B cell (primary cell): ENCODE measurements around the gene DNAH6. TPM values are rescaled to one million over a fixed set of nuclear protein-coding genes. Genes with fewer than 3 reads are reported as not detected.

ENCODE experiments used
- ATAC-seq: fragments of 200-7000 bp; cut with Tn5 transposase; one replicate; pipeline ENCODE4 v1.10.0; 2021; ENCODE audit warnings: low read depth, mild to moderate bottlenecking, moderate number of reproducible peaks, moderate library complexity
- CTCF ChIA-PET: fragments of 350-600 bp; sonication (Branson Sonifier 250); formaldehyde crosslinking; loops from one replicate; lab custom pipeline; 2021; ENCODE audit warnings: antibody characterized with exemption, inconsistent platforms; lab: Charles Lee
- POLR2A ChIA-PET: fragments of 350-600 bp; sonication (Branson Sonifier 250); formaldehyde crosslinking; loops from one replicate; lab custom pipeline; 2021; ENCODE audit warnings: antibody characterized with exemption; lab: Charles Lee
- DNase-seq: peaks from one replicate; pipeline ENCODE4 v3.0.0; 2013
- H2AFZ ChIP-seq: 2 replicates; pipeline ENCODE4 v1.6.1; 2012; ENCODE audit warnings: mild to moderate bottlenecking, low read depth, low read length; ENCODE audit not compliant: insufficient read depth, poor library complexity, severe bottlenecking
- H3K27ac ChIP-seq, 2 donors: 1 replicate in 1 of 2; 2 replicates in 1 of 2; pipeline ENCODE4 v1.5.1; 2012 to 2013; ENCODE audit warnings: low read length in 2 of 2, mild to moderate bottlenecking in 2 of 2, moderate library complexity in 1 of 2
- H3K27me3 ChIP-seq, 4 experiments: fragments of 200-600 bp in 1 of 4; sonication (generic) in 1 of 4; replicated peaks in 1 of 4; 1 replicate in 2 of 4; 2 replicates in 2 of 4; pipeline versions ENCODE4 v1.6.1 to v1.7.0; 2013 to 2016; ENCODE audit warnings: low read length in 3 of 4, mild to moderate bottlenecking in 2 of 4, mixed read lengths in 1 of 4, moderate library complexity in 1 of 4; ENCODE audit not compliant: insufficient read depth in 4 of 4, control insufficient read depth in 3 of 4; ENCODE audit errors: control extremely low read depth in 1 of 4
- H3K36me3 ChIP-seq, 2 experiments: replicated peaks in 1 of 2; 1 replicate in 1 of 2; 2 replicates in 1 of 2; pipeline versions ENCODE4 v1.6.1 to v1.7.1; 2013; ENCODE audit warnings: low read length in 1 of 2; ENCODE audit not compliant: insufficient read depth in 2 of 2, control insufficient read depth in 1 of 2; ENCODE audit errors: control extremely low read depth in 1 of 2, extremely low read depth in 1 of 2
- H3K4me1 ChIP-seq, 2 donors: fragments of 200-600 bp in 1 of 2; sonication (generic) in 1 of 2; 1 replicate in 1 of 2; 2 replicates in 1 of 2; pipeline versions ENCODE4 v1.5.1 to v1.6.1; 2013 to 2017; ENCODE audit warnings: low read length in 2 of 2; ENCODE audit not compliant: control insufficient read depth in 2 of 2, insufficient read depth in 2 of 2
- H3K4me2 ChIP-seq: replicated peaks from 2 replicates; pipeline ENCODE3; 2012; ENCODE audit warnings: mild to moderate bottlenecking, low read depth, low read length; ENCODE audit not compliant: poor library complexity, severe bottlenecking
- H3K4me3 ChIP-seq, 5 experiments: fragments of 200-600 bp in 1 of 5; sonication (generic) in 1 of 5; 1 replicate in 3 of 5; 2 replicates in 2 of 5; pipeline versions ENCODE4 v1.5.1 to v1.7.0; 2011 to 2016; ENCODE audit warnings: low read length in 4 of 5, mild to moderate bottlenecking in 4 of 5, low read depth in 2 of 5, control low read depth in 1 of 5, moderate library complexity in 1 of 5; ENCODE audit not compliant: insufficient read depth in 1 of 5; ENCODE audit errors: control extremely low read depth in 1 of 5, extremely low read depth in 1 of 5
- H3K79me2 ChIP-seq: fragments of 200-600 bp; sonication (generic); one replicate; pipeline ENCODE4 v1.6.0; 2016; ENCODE audit warnings: low read length; ENCODE audit not compliant: control insufficient read depth, insufficient read depth
- H3K9ac ChIP-seq: fragments of 200-600 bp; sonication (generic); 2 replicates; pipeline ENCODE4 v1.6.1; 2017; ENCODE audit warnings: mild to moderate bottlenecking, low read length, moderate library complexity
- H3K9me3 ChIP-seq, 3 donors: one replicate each; pipeline versions ENCODE4 v1.6.1 to v1.7.1; 2013; ENCODE audit warnings: low read length in 2 of 3; ENCODE audit not compliant: control insufficient read depth in 2 of 3, insufficient read depth in 1 of 3; ENCODE audit errors: control extremely low read depth in 1 of 3
- H4K20me1 ChIP-seq: 2 replicates; pipeline ENCODE4 v1.6.0; 2012; ENCODE audit warnings: mild to moderate bottlenecking, low read length; ENCODE audit not compliant: insufficient read depth, control insufficient read depth, poor library complexity, severe bottlenecking
- H3K27ac Mint-ChIP-seq: one replicate; pipeline ENCODE4 v1.8.0; 2021; ENCODE audit warnings: mixed read lengths
- H3K27me3 Mint-ChIP-seq: one replicate; pipeline ENCODE4 v1.8.0; 2021; ENCODE audit warnings: mixed read lengths
- H3K4me1 Mint-ChIP-seq: one replicate; pipeline ENCODE4 v1.8.0; 2021; ENCODE audit warnings: mixed read lengths
- H3K4me3 Mint-ChIP-seq: one replicate; pipeline ENCODE4 v1.8.0; 2021; ENCODE audit warnings: mixed read lengths
- H3K9me3 Mint-ChIP-seq: one replicate; pipeline ENCODE4 v1.8.0; 2022; ENCODE audit warnings: mixed read lengths; ENCODE audit not compliant: insufficient read depth
- CTCF ChIP-seq: fragments of 200-600 bp; IDR thresholded peaks from one replicate; pipeline ENCODE4 v1.8.0; 2022; ENCODE audit warnings: antibody characterized with exemption, mild to moderate bottlenecking
- EZH2 ChIP-seq: IDR thresholded peaks from 2 replicates; pipeline ENCODE4 v1.6.1; 2012; ENCODE audit warnings: borderline replicate concordance, low read depth, mild to moderate bottlenecking, moderate library complexity, low read length; ENCODE audit not compliant: insufficient read depth, poor library complexity, severe bottlenecking
- WGBS: methylation state at CpG from one replicate; pipeline ENCODE4 v1.1.5; 2013; ENCODE audit warnings: missing lambda C conversion rate; ENCODE audit not compliant: insufficient coverage; 5-methylcytosine and 5-hydroxymethylcytosine counted together
- intact Hi-C: fragments of 100-400 bp; cut with micrococcal nuclease; formaldehyde crosslinking; loops from one replicate; pipeline ENCODE4 v1.10.0; 2022
- polyA plus RNA-seq: library from polyadenylated mRNA; depleted of rRNA; stranded (reverse); fragments of >200 nt; gene quantifications from 2 replicates; pipeline ENCODE4 v1.2.3, GENCODE V29; 2012
- total RNA-seq, 2 donors: library from RNA; stranded (reverse); fragments of 120-200 nt in 1 of 2; gene quantifications; 1 replicate in 1 of 2; 2 replicates in 1 of 2; pipeline versions ENCODE4 v1.2.3 to v1.2.4, GENCODE V29; 2013 to 2022

DNAH6 gene
- total and polyA plus RNA-seq, 2 donors (not counting 1 experiment from before 2014, with no cell fraction given): 0.01 to 1.9 TPM

GRCh38 chr2:84782717-84783442 is 266.6 kb downstream of the DNAH6 start:
- Mint-ChIP-seq H3K4me3 (no peak overlapping the region), H3K9me3 (no peaks in the 10 kb centered on the region), H3K4me1 (peaks cover 34% of the 10 kb centered on the region), H3K27me3 (no peaks in the 10 kb centered on the region), H3K27ac (no peak overlapping the region)
- no peak for TF ChIP-seq CTCF
- no peak for TF ChIP-seq EZH2
- DNase-seq: no peak
- intact Hi-C loops: loop anchor here (1.0 to 5.0 kb wide), 2 partner anchors 74 to 122 kb away; partner anchors contain the start of gene TMSB10
- ChIA-PET CTCF (no interaction called here), POLR2A (no interaction called here)
- H2AFZ ChIP-seq: peak overlapping the region; percentile 28
- ATAC-seq: no peak
- H3K9ac ChIP-seq: peak overlapping the region; percentile 4
- no peak overlapping the region for H3K4me3 ChIP-seq
- H3K4me2 ChIP-seq: peak overlapping the region; percentile 57
- H3K27me3 ChIP-seq: no peaks in the 10 kb centered on the region
- H3K36me3 ChIP-seq: no peaks in the 10 kb centered on the region
- WGBS: no CpG with 5 or more reads among the region's 1 CpG
- H4K20me1 ChIP-seq: no peaks in the 10 kb centered on the region
- H3K27ac ChIP-seq: peak overlapping the region in 1 of 2 donors; percentile 33
- H3K79me2 ChIP-seq: no peaks in the 10 kb centered on the region
- H3K4me1 ChIP-seq: peaks cover 29 to 30% of the 10 kb centered on the region in 2 donors
- H3K9me3 ChIP-seq: no peaks in the 10 kb centered on the region

GRCh38 chr2:84785950-84786349 is 269.7 kb downstream of the DNAH6 start:
- Histone ChIP-seq H3K27ac (no peak overlapping the region), H3K36me3 (no peaks in the 10 kb centered on the region), H3K27me3 (no peaks in the 10 kb centered on the region), H3K4me3 (no peak overlapping the region), H3K79me2 (no peaks in the 10 kb centered on the region), H3K9ac (no peak overlapping the region), H4K20me1 (no peaks in the 10 kb centered on the region), H3K4me1 (peaks cover 21% of the 10 kb centered on the region in 2 donors), H2AFZ (no peak overlapping the region), H3K9me3 (no peaks in the 10 kb centered on the region), H3K4me2 (no peak overlapping the region)
- intact Hi-C loops: no loop called here
- no peak for DNase-seq
- Mint-ChIP-seq H3K4me1 (peaks cover 21% of the 10 kb centered on the region), H3K9me3 (no peaks in the 10 kb centered on the region), H3K27me3 (no peaks in the 10 kb centered on the region), H3K27ac (no peak overlapping the region), H3K4me3 (no peak overlapping the region)
- ChIA-PET CTCF (interaction anchor here (0.7 kb wide), 2 partner anchors 71 to 334 kb away, joined by 3 read pairs; no protein-coding TSS in a partner anchor), POLR2A (no interaction called here)
- no peak for ATAC-seq
- 100% methylated on average over 1 of the region's 4 CpGs for WGBS
- no peak for TF ChIP-seq CTCF
- TF ChIP-seq EZH2: no peak
